GM12872 (cell line): ENCODE data around the gene IL4.

Source experiments
- CTCF ChIP-seq: IDR thresholded peaks from 3 replicates; pipeline ENCODE4 v1.5.1; 2011; ENCODE audit warnings: low read depth, mild to moderate bottlenecking, low read length, moderate library complexity; ENCODE audit not compliant: insufficient read depth

The IL4 gene

GRCh38 chr5:132695956-132696355 lies 22.2 kb downstream of the IL4 start:
- TF ChIP-seq CTCF, result no peak

GRCh38 chr5:132704875-132705274 lies 31.1 kb downstream of the IL4 start:
- no peak for TF ChIP-seq CTCF

- TF ChIP-seq CTCF, result no peak
Observed at GRCh38 chr5:132708645-132709044, 34.9 kb downstream of the IL4 start.

GRCh38 chr5:132714456-132715307 lies 40.9 kb downstream of the IL4 start:
- TF ChIP-seq CTCF, result peak; percentile 15; the same call in 1 of the 3 replicates

- no peak for TF ChIP-seq CTCF
Observed at GRCh38 chr5:132718544-132719312, 44.9 kb downstream of the IL4 start.

- TF ChIP-seq CTCF, result no peak
Observed at GRCh38 chr5:132725745-132726144, 52.0 kb downstream of the IL4 start.

GRCh38 chr5:132729896-132730295 lies 56.1 kb downstream of the IL4 start:
- no peak for TF ChIP-seq CTCF
